Hepatocyte (in vitro differentiated cells): ENCODE measurements around the gene SHOX.

Experiments used
- CTCF ChIP-seq: fragments of 200-600 bp; sonication (generic); IDR thresholded peaks from 2 replicates; pipeline ENCODE4 v1.5.1; 2016; ENCODE audit warnings: antibody characterized with exemption, mild to moderate bottlenecking; ENCODE audit not compliant: poor library complexity
- EZH2phosphoT487 ChIP-seq: fragments of 200-600 bp; sonication (generic); IDR thresholded peaks from one replicate; pipeline ENCODE4 v1.6.1; 2018; ENCODE audit warnings: antibody characterized with exemption, mild to moderate bottlenecking, low read depth, moderate library complexity; ENCODE audit not compliant: unreplicated experiment, severe bottlenecking

- TF ChIP-seq CTCF (no peak), EZH2phosphoT487 (no peak)
Measured at GRCh38 chrX:680062-680461, 49.5 kb downstream of the SHOX start.
